H1 (cell line): ENCODE data around the gene CCDC7. TPM values are rescaled to one million over a fixed set of nuclear protein-coding genes. Genes with fewer than 3 reads are reported as not detected.

Experiments used
- CBX5 ChIP-seq: fragments of 300-800, 300-1000 bp; sonication (generic); IDR thresholded peaks from 2 replicates; pipeline ENCODE4 v1.7.1; 2016; ENCODE audit warnings: antibody characterized with exemption, low read length, low read depth
- CHD7 ChIP-seq: fragments of 300-600 bp; sonication (generic); IDR thresholded peaks from 2 replicates; pipeline ENCODE4 v1.7.1; 2012; ENCODE audit warnings: low read length, moderate library complexity, mild to moderate bottlenecking, inconsistent platforms; ENCODE audit not compliant: insufficient replicate concordance
- EP300 ChIP-seq, 2 experiments: IDR thresholded peaks; 1 replicate in 1 of 2; 2 replicates in 1 of 2; pipeline ENCODE4 v1.6.1; 2011 to 2012; ENCODE audit warnings: low read depth in 2 of 2, low read length in 2 of 2, mild to moderate bottlenecking in 2 of 2, borderline replicate concordance in 1 of 2, inconsistent platforms in 1 of 2, moderate library complexity in 1 of 2
- NANOG ChIP-seq: IDR thresholded peaks from 2 replicates; pipeline ENCODE4 v1.6.1; 2011; ENCODE audit warnings: low read length, low read depth, mild to moderate bottlenecking, inconsistent platforms; ENCODE audit not compliant: insufficient read depth, poor library complexity, severe bottlenecking
- SIRT6 ChIP-seq: IDR thresholded peaks from one replicate; pipeline ENCODE4 v1.7.1; 2012; ENCODE audit warnings: low read length, inconsistent platforms
- polyA plus RNA-seq, 7 experiments: library from polyadenylated mRNA; depleted of rRNA in 3 of 7; stranded (reverse) in 5 of 7; unstranded in 2 of 7; fragments of >200 nt in 5 of 7; fragments of 200-250 nt in 2 of 7; gene quantifications; 1 replicate in 5 of 7; 2 replicates in 1 of 7; 4 replicates in 1 of 7; pipeline versions ENCODE4 v1.2.1 to v1.2.3, GENCODE V29; 2011 to 2013; ENCODE audit warnings: missing spikeins in 2 of 7, mixed read lengths in 2 of 7
- total RNA-seq: library from RNA; stranded (reverse); fragmentation: NEBNext Ultra II Directional; extraction: Animal tissue kit (Norgen Biotek cat#: 25700); gene quantifications from 2 replicates; pipeline ENCODE4 v1.2.1, GENCODE V29; 2021

Gene CCDC7
- total and polyA plus RNA-seq, 2 of the 8 experiments (the other 6 are each of a cell fraction or from before 2014, with no cell fraction given) = 0.18 to 0.74 TPM

- no peak for TF ChIP-seq CHD7
- no peak for TF ChIP-seq NANOG
- no peak for TF ChIP-seq EP300 (IDR thresholded peaks at IDR 0.05; ENCODE audit: borderline replicate concordance in 1 of 2, low read depth in 2 of 2, low read length in 2 of 2)
- TF ChIP-seq CBX5 = no peak
- no peak for TF ChIP-seq SIRT6
Measured at GRCh38 chr10:32787690-32788284, 341.8 kb downstream of the CCDC7 start (continued).
